Liver (tissue), 3 donors: ENCODE results near the gene TEX51.

ENCODE experiments used
- GABPA ChIP-seq, 2 donors: IDR thresholded peaks in 1 of 2; conservative IDR thresholded peaks in 1 of 2; 2 replicates each; pipeline ENCODE4 v1.6.1; 2016; ENCODE audit warnings: antibody characterized with exemption in 2 of 2, mild to moderate bottlenecking in 1 of 2, moderate library complexity in 1 of 2
- SP1 ChIP-seq: IDR thresholded peaks from 2 replicates; pipeline ENCODE4 v1.6.1; 2018; ENCODE audit warnings: antibody characterized with exemption, mild to moderate bottlenecking
- TAF1 ChIP-seq: conservative IDR thresholded peaks from 2 replicates; pipeline ENCODE4 v1.6.1; 2016; ENCODE audit warnings: antibody characterized with exemption, mild to moderate bottlenecking
- TF ChIP-seq, protein P1 (sequence below): fragments of 150-350 bp; IDR thresholded peaks from 2 replicates; pipeline ENCODE4 v1.5.1; 2017; ENCODE audit warnings: improper control_type of control experiment, low read depth, low read length; ENCODE audit not compliant: missing input control
- TF ChIP-seq, protein P2 (sequence below): IDR thresholded peaks from 2 replicates; pipeline ENCODE4 v1.6.1; 2016; ENCODE audit warnings: antibody characterized with exemption
- TF ChIP-seq, protein P3 (sequence below): IDR thresholded peaks from 2 replicates; pipeline ENCODE4 v1.6.1; 2016; ENCODE audit warnings: antibody characterized with exemption, mild to moderate bottlenecking
- TF ChIP-seq, protein P4 (sequence below): IDR thresholded peaks from 2 replicates; pipeline ENCODE4 v1.6.1; 2016; ENCODE audit warnings: antibody characterized with exemption
- donor health status: healthy.
- donor health status: healthy.

DNA sequence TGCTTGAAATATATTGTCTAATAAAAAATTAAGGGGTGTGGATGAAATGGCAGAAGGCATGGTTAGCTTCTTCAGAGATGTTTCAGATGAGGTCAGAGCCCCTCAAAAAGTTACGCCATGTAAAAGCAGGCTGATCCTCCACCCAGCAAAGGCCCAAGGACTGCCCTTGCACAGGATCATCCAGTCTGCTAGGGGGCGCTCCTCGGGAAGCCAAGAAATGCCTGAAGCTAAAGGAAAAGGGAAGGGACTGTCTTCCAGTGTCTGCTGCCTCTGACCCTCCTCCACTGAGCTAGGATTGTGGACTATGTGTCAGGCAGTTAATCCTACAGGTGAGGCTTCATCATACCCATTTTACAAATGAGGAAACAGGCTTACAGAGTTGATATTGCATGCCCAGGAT, 33.8 kb upstream of the TEX51 start:
- TF ChIP-seq, protein P1, sequence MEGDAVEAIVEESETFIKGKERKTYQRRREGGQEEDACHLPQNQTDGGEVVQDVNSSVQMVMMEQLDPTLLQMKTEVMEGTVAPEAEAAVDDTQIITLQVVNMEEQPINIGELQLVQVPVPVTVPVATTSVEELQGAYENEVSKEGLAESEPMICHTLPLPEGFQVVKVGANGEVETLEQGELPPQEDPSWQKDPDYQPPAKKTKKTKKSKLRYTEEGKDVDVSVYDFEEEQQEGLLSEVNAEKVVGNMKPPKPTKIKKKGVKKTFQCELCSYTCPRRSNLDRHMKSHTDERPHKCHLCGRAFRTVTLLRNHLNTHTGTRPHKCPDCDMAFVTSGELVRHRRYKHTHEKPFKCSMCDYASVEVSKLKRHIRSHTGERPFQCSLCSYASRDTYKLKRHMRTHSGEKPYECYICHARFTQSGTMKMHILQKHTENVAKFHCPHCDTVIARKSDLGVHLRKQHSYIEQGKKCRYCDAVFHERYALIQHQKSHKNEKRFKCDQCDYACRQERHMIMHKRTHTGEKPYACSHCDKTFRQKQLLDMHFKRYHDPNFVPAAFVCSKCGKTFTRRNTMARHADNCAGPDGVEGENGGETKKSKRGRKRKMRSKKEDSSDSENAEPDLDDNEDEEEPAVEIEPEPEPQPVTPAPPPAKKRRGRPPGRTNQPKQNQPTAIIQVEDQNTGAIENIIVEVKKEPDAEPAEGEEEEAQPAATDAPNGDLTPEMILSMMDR: no peak
- TF ChIP-seq, protein P2, sequence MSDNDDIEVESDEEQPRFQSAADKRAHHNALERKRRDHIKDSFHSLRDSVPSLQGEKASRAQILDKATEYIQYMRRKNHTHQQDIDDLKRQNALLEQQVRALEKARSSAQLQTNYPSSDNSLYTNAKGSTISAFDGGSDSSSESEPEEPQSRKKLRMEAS: no peak
- TF ChIP-seq, protein P3, sequence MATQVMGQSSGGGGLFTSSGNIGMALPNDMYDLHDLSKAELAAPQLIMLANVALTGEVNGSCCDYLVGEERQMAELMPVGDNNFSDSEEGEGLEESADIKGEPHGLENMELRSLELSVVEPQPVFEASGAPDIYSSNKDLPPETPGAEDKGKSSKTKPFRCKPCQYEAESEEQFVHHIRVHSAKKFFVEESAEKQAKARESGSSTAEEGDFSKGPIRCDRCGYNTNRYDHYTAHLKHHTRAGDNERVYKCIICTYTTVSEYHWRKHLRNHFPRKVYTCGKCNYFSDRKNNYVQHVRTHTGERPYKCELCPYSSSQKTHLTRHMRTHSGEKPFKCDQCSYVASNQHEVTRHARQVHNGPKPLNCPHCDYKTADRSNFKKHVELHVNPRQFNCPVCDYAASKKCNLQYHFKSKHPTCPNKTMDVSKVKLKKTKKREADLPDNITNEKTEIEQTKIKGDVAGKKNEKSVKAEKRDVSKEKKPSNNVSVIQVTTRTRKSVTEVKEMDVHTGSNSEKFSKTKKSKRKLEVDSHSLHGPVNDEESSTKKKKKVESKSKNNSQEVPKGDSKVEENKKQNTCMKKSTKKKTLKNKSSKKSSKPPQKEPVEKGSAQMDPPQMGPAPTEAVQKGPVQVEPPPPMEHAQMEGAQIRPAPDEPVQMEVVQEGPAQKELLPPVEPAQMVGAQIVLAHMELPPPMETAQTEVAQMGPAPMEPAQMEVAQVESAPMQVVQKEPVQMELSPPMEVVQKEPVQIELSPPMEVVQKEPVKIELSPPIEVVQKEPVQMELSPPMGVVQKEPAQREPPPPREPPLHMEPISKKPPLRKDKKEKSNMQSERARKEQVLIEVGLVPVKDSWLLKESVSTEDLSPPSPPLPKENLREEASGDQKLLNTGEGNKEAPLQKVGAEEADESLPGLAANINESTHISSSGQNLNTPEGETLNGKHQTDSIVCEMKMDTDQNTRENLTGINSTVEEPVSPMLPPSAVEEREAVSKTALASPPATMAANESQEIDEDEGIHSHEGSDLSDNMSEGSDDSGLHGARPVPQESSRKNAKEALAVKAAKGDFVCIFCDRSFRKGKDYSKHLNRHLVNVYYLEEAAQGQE: no peak
- TF ChIP-seq GABPA (IDR thresholded peaks at IDR 0.05 in 1 of 2, conservative IDR thresholded peaks at IDR 0.05 in 1 of 2) (no peak), TAF1 (no peak), SP1 (no peak)
- TF ChIP-seq, protein P4, sequence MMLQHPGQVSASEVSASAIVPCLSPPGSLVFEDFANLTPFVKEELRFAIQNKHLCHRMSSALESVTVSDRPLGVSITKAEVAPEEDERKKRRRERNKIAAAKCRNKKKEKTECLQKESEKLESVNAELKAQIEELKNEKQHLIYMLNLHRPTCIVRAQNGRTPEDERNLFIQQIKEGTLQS: no peak
